Parathyroid adenoma (tissue), 2 donors: ENCODE measurements around the gene C19orf12.

Source experiments
- H2AFZ ChIP-seq: fragments of 300-600 bp; sonication (generic); one replicate; pipeline ENCODE4 v1.7.0; 2017; ENCODE audit warnings: antibody characterized with exemption, mild to moderate bottlenecking
- H3K27ac ChIP-seq: fragments of 300-600 bp; sonication (generic); one replicate; pipeline ENCODE4 v1.7.0; 2017
- H3K27me3 ChIP-seq: fragments of 300-600 bp; sonication (generic); one replicate; pipeline ENCODE4 v1.7.0; 2017; ENCODE audit warnings: low read length; ENCODE audit not compliant: control insufficient read depth, insufficient read depth
- H3K36me3 ChIP-seq: fragments of 300-600 bp; sonication (generic); one replicate; pipeline ENCODE4 v1.7.0; 2017; ENCODE audit warnings: low read length; ENCODE audit not compliant: control insufficient read depth, insufficient read depth
- H3K4me1 ChIP-seq: fragments of 300-600 bp; sonication (generic); one replicate; pipeline ENCODE4 v1.7.0; 2017; ENCODE audit warnings: control low read depth
- H3K4me2 ChIP-seq: fragments of 300-600 bp; sonication (generic); one replicate; pipeline ENCODE4 v1.7.0; 2017; ENCODE audit warnings: low read length
- H3K4me3 ChIP-seq: fragments of 300-600 bp; sonication (generic); one replicate; pipeline ENCODE4 v1.7.0; 2017; ENCODE audit warnings: low read depth, low read length
- H3K79me2 ChIP-seq: fragments of 300-600 bp; sonication (generic); one replicate; pipeline ENCODE4 v1.7.0; 2017; ENCODE audit warnings: control low read depth
- H3K9ac ChIP-seq: fragments of 300-600 bp; sonication (generic); one replicate; pipeline ENCODE4 v1.7.0; 2017; ENCODE audit warnings: mild to moderate bottlenecking
- H3K9me3 ChIP-seq: fragments of 300-600 bp; sonication (generic); one replicate; pipeline ENCODE4 v1.7.0; 2017; ENCODE audit warnings: low read length; ENCODE audit not compliant: control insufficient read depth
- CTCF ChIP-seq: fragments of 300-600 bp; sonication (generic); IDR thresholded peaks from one replicate; pipeline ENCODE4 v1.7.0; 2017; ENCODE audit warnings: antibody characterized with exemption, mild to moderate bottlenecking
- donor health status: primary hyperparathyroidism.

The C19orf12 gene

DNA sequence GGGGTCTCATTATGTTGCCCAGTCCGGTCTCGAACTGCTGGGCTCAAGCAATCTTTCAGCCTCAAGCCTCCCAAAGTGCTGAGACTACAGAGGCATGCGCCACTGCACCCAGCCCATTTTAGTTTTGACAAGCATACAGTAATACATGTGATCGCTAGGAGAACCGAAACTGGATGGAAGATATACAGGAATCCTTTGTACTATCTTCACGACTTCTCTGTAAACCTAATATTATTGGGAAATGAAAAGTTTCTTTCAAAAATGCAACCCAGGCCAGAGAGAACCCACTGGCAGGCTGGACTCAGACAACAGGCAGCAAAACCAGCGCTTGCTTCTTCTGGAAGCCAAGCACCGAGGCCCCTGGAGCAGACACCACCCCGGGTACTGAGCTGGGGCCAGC is 9.4 kb downstream of the C19orf12 start:
- H3K4me2 ChIP-seq: no peak overlapping the region
- no peak overlapping the region for H3K4me3 ChIP-seq
- H3K36me3 ChIP-seq: no peaks in the 10 kb centered on the region
- peaks cover 3% of the 10 kb centered on the region for H3K79me2 ChIP-seq
- no peak overlapping the region for H2AFZ ChIP-seq
- no peaks in the 10 kb centered on the region for H3K27me3 ChIP-seq
- no peaks in the 10 kb centered on the region for H3K4me1 ChIP-seq
- TF ChIP-seq CTCF: no peak
- H3K27ac ChIP-seq: no peak overlapping the region
- no peaks in the 10 kb centered on the region for H3K9me3 ChIP-seq
- H3K9ac ChIP-seq: no peak overlapping the region

DNA sequence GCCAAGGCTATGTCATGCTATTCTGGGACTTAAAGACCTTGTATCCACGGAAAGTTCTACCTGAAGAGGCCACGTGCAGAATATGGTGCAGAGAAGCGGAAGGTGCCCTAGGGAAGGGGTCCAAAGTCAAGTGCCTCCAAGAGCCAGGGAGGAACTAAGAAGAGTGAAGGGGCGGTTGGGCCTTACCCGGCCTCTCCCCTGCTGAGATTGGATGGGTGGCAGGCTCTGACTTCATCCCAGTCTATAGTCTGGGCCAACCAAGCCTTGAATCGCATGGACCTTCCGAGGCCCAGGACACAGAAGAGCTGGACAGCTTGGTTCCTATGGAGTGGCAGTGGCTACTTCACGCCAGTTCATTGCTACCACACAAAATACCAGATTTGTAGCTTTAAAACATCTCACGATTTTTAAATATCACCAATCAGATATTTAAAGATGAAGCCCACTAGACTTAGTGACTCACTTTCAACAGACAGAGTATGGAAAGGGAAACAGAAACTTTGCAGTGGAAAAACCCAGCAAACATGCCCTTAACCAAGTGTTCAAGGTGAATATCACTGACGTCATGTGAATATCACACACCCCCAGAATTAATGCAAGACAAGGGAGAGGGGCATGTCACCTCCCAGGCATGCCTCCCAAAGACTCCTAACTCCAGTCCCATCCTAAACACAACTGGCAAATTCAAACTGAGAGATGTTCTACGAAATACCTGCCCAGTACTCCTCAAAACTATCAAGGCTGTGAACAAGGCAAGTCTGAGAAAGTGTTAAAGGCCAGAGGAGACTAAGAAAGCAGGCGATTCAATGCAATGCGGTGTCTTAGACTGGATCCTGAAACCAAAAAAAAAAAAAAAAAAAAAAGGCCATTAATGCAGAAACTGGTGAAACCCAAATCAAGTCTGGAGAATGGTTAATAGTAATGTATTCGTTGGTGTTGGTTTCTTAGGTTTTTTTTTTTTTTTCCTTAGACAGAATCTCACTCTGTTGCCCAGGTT is 10.2 kb downstream of the C19orf12 start:
- Histone ChIP-seq H3K9me3 (no peaks in the 10 kb centered on the region), H3K4me2 (no peak overlapping the region), H3K79me2 (no peaks in the 10 kb centered on the region), H2AFZ (no peak overlapping the region), H3K4me1 (no peaks in the 10 kb centered on the region), H3K9ac (no peak overlapping the region), H3K36me3 (no peaks in the 10 kb centered on the region), H3K27me3 (no peaks in the 10 kb centered on the region), H3K4me3 (no peak overlapping the region), H3K27ac (no peak overlapping the region)
- TF ChIP-seq CTCF: no peak

- Histone ChIP-seq H3K79me2 (no peaks in the 10 kb centered on the region), H3K27ac (no peak overlapping the region), H3K9ac (no peak overlapping the region), H3K4me3 (no peak overlapping the region), H3K4me2 (no peak overlapping the region), H3K27me3 (no peaks in the 10 kb centered on the region), H3K9me3 (no peaks in the 10 kb centered on the region), H2AFZ (no peak overlapping the region), H3K36me3 (no peaks in the 10 kb centered on the region), H3K4me1 (no peaks in the 10 kb centered on the region)
- TF ChIP-seq CTCF: no peak
Observed at GRCh38 chr19:29702963-29703320, 12.1 kb downstream of the C19orf12 start.

DNA sequence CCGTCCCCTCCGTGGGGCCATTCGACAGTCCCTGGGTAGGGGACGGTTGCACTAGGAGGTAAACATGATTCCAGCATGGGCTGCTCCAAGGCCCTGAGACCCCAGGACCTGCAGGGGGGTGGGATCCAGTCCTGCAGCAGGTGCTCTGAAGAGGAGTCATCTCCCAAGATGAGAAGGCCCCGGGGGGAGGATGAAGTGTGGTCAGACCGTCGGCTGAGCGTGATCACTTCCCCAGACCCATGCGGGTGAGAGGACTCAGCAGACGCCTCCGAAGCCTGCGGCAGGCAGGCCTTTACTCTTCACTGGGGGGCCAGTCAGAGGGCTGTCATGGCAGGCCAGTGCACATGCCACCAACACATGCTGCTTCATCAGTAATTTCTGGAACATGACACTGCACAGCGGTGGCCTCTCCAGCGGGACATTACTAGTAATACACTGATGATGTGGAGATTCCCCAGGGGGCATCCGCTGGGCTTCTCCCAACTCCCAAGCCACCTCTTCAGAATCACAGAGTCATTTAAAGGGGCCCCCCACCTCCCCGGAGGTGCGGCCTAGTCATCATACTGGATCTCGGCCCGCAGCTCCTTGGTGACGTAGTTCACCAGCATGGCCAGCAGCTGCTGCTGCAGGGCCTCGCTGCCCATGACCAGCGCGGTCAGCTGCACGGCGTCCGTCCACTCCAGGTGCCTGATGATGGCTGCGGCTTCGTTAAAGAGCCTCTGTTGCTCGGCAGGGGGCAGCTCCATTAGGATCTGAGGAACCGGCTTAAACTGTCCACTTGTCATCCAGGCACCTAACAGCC is 12.7 kb downstream of the C19orf12 start:
- Histone ChIP-seq H3K79me2 (no peaks in the 10 kb centered on the region), H3K4me2 (no peak overlapping the region), H3K27me3 (no peaks in the 10 kb centered on the region), H3K9me3 (no peaks in the 10 kb centered on the region), H3K9ac (no peak overlapping the region), H3K4me3 (no peak overlapping the region), H2AFZ (no peak overlapping the region), H3K36me3 (no peaks in the 10 kb centered on the region), H3K27ac (no peak overlapping the region), H3K4me1 (no peaks in the 10 kb centered on the region)
- no peak for TF ChIP-seq CTCF
